ENCODE data around the gene PPP1R9A.

DNA sequence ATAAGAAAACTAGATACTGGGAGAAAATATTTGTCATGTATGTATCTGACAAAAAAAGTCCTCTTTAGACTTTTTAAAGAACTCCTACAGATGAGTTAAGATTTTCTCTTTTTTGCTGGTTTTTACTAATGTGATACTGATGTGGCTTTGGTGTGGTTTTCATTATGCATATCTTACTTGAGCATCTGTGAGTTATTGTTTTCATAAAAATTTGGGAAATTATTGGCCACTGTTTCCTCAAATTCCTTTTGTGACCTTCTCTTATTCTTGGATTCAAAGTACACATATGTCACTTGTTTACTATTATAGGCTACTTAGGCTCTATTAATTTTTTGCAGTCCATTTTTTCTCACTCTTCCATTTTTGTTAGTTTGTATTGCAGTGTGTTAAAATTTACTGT lies 89.0 kb downstream of the PPP1R9A start:
- no peak for TF ChIP-seq EZH2phosphoT487 (IDR thresholded peaks at IDR 0.05; ENCODE audit: borderline replicate concordance, low read length)
- TF ChIP-seq, protein P1, sequence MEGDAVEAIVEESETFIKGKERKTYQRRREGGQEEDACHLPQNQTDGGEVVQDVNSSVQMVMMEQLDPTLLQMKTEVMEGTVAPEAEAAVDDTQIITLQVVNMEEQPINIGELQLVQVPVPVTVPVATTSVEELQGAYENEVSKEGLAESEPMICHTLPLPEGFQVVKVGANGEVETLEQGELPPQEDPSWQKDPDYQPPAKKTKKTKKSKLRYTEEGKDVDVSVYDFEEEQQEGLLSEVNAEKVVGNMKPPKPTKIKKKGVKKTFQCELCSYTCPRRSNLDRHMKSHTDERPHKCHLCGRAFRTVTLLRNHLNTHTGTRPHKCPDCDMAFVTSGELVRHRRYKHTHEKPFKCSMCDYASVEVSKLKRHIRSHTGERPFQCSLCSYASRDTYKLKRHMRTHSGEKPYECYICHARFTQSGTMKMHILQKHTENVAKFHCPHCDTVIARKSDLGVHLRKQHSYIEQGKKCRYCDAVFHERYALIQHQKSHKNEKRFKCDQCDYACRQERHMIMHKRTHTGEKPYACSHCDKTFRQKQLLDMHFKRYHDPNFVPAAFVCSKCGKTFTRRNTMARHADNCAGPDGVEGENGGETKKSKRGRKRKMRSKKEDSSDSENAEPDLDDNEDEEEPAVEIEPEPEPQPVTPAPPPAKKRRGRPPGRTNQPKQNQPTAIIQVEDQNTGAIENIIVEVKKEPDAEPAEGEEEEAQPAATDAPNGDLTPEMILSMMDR (IDR thresholded peaks at IDR 0.05; ENCODE audit: low read depth, low read length, poor library complexity, severe bottlenecking) = no peak

Measured in DOHH2 (cell line).